ENCODE data around the gene GAS7. TPM values are rescaled to one million over a fixed set of nuclear protein-coding genes. Genes with fewer than 3 reads are reported as not detected.

Gene GAS7
- total and polyA plus RNA-seq, 9 of the 15 experiments (the other 6 are each of a cell fraction or from before 2014, with no cell fraction given), result 0.11 to 0.33 TPM; not detected in 7

DNA sequence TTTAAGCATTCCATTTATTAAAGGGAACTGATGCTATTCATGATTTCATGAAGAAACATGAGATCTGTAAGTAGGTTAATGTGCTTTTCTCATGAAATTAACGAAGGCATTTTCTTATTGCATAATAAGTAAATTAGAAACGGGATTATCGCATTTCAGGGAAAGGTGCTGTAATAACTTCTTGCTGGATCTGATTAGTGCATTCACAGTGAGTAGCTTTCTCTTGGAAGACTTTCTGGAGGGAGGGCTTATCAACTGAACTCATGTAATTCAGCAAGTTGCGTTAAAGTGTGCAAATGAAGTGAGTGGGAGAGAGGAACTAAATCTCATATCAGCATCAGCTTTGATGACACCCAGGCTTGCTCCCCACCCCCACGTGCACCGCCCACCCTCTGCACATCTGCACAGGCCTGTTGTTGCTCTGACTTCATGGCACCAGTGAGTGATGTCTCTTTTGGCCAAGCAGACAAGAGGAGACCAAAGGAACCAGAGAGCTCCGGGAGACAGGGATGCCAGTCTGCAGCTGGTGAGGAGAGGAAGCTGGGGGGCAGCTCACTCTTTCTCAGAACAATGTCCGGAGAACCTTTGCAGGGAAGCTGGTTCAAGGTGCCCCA lies 26.3 kb upstream of the GAS7 start:
- POLR2A ChIA-PET, result interaction anchor here (0.5 kb wide), 1 partner anchor 944 kb away, joined by 3 read pairs; no protein-coding TSS in a partner anchor
- Histone ChIP-seq H3K4me3 (no peak overlapping the region), H3K9ac (ENCODE audit: insufficient read depth in 1 of 2, low read depth in 2 of 2, low read length in 2 of 2) (no peak overlapping the region), H4K20me1 (replicated peaks; ENCODE audit: control insufficient read depth, insufficient read depth, low read length) (no peaks in the 10 kb centered on the region), H3K4me2 (ENCODE audit: insufficient read depth, low read length) (no peak overlapping the region), H2AFZ (ENCODE audit: low read depth, low read length) (no peak overlapping the region), H3K27me3 (ENCODE audit: control insufficient read depth in 2 of 2, insufficient read depth in 2 of 2, low read length in 2 of 2) (no peaks in the 10 kb centered on the region), H3K79me2 (ENCODE audit: control insufficient read depth, insufficient read depth, low read length) (no peaks in the 10 kb centered on the region), H3K27ac (ENCODE audit: extremely low read depth, low read depth, low read length) (no peak overlapping the region), H3K9me1 (ENCODE audit: control insufficient read depth, insufficient read depth, low read length) (no peaks in the 10 kb centered on the region), H3K36me3 (ENCODE audit: control insufficient read depth, insufficient read depth, low read length) (no peaks in the 10 kb centered on the region), H3K9me3 (replicated peaks; ENCODE audit: control insufficient read depth, insufficient read depth, low read depth, low read length) (no peaks in the 10 kb centered on the region), H3K4me1 (replicated peaks in 1 of 2; ENCODE audit: control insufficient read depth in 2 of 2, insufficient read depth in 2 of 2, low read length in 2 of 2) (no peaks in the 10 kb centered on the region)
- intact Hi-C loops (cut with micrococcal nuclease) (loop anchor here (5.0 kb wide), 1 partner anchor 257 kb away; no protein-coding TSS in a partner anchor), in situ Hi-C loops (cut with MboI) (no loop called here)
- BruUV-seq (replicated peaks), result no TSS peak
- FAIRE-seq, result no peak
- ATAC-seq, result no peak
- WGBS (ENCODE audit: insufficient coverage, low coverage, missing lambda C conversion rate), result 0% methylated on average over 6 of the region's 8 CpGs
- no peak for DNase-seq (ENCODE audit: extremely low read depth in 1 of 4, low spot score in 3 of 4)
- CTCF ChIA-PET (ENCODE audit: low intra/inter-chr PET ratio), result interaction anchor here (0.6 kb wide), 1 partner anchor 517 kb away, joined by 3 read pairs; no protein-coding TSS in a partner anchor
- TF ChIP-seq EGR1 (conservative IDR thresholded peaks at IDR 0.05) (no peak), ATF1 (CRISPR knock-in tag; IDR thresholded peaks at IDR 0.05) (no peak), ATF1 (tag; IDR thresholded peaks at IDR 0.05) (no peak), KLF6 (CRISPR knock-in tag; IDR thresholded peaks at IDR 0.05; ENCODE audit: borderline replicate concordance) (no peak), FOXA1 (IDR thresholded peaks at IDR 0.05; ENCODE audit: borderline replicate concordance) (no peak), ZC3H4 (CRISPR knock-in tag; IDR thresholded peaks at IDR 0.05; ENCODE audit: borderline replicate concordance) (no peak), TEAD1 (CRISPR knock-in tag; IDR thresholded peaks at IDR 0.05) (no peak), RFX7 (CRISPR knock-in tag; IDR thresholded peaks at IDR 0.05) (no peak)
- TF ChIP-seq, protein P1, sequence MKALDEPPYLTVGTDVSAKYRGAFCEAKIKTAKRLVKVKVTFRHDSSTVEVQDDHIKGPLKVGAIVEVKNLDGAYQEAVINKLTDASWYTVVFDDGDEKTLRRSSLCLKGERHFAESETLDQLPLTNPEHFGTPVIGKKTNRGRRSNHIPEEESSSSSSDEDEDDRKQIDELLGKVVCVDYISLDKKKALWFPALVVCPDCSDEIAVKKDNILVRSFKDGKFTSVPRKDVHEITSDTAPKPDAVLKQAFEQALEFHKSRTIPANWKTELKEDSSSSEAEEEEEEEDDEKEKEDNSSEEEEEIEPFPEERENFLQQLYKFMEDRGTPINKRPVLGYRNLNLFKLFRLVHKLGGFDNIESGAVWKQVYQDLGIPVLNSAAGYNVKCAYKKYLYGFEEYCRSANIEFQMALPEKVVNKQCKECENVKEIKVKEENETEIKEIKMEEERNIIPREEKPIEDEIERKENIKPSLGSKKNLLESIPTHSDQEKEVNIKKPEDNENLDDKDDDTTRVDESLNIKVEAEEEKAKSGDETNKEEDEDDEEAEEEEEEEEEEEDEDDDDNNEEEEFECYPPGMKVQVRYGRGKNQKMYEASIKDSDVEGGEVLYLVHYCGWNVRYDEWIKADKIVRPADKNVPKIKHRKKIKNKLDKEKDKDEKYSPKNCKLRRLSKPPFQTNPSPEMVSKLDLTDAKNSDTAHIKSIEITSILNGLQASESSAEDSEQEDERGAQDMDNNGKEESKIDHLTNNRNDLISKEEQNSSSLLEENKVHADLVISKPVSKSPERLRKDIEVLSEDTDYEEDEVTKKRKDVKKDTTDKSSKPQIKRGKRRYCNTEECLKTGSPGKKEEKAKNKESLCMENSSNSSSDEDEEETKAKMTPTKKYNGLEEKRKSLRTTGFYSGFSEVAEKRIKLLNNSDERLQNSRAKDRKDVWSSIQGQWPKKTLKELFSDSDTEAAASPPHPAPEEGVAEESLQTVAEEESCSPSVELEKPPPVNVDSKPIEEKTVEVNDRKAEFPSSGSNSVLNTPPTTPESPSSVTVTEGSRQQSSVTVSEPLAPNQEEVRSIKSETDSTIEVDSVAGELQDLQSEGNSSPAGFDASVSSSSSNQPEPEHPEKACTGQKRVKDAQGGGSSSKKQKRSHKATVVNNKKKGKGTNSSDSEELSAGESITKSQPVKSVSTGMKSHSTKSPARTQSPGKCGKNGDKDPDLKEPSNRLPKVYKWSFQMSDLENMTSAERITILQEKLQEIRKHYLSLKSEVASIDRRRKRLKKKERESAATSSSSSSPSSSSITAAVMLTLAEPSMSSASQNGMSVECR (CRISPR knock-in tag; IDR thresholded peaks at IDR 0.05), result no peak
- TF ChIP-seq, protein P2, sequence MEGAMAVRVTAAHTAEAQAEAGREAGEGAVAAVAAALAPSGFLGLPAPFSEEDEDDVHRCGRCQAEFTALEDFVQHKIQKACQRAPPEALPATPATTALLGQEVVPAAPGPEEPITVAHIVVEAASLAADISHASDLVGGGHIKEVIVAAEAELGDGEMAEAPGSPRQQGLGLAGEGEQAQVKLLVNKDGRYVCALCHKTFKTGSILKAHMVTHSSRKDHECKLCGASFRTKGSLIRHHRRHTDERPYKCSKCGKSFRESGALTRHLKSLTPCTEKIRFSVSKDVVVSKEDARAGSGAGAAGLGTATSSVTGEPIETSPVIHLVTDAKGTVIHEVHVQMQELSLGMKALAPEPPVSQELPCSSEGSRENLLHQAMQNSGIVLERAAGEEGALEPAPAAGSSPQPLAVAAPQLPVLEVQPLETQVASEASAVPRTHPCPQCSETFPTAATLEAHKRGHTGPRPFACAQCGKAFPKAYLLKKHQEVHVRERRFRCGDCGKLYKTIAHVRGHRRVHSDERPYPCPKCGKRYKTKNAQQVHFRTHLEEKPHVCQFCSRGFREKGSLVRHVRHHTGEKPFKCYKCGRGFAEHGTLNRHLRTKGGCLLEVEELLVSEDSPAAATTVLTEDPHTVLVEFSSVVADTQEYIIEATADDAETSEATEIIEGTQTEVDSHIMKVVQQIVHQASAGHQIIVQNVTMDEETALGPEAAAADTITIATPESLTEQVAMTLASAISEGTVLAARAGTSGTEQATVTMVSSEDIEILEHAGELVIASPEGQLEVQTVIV (CRISPR knock-in tag; IDR thresholded peaks at IDR 0.05; ENCODE audit: borderline replicate concordance), result no peak
- TF ChIP-seq, protein P3, sequence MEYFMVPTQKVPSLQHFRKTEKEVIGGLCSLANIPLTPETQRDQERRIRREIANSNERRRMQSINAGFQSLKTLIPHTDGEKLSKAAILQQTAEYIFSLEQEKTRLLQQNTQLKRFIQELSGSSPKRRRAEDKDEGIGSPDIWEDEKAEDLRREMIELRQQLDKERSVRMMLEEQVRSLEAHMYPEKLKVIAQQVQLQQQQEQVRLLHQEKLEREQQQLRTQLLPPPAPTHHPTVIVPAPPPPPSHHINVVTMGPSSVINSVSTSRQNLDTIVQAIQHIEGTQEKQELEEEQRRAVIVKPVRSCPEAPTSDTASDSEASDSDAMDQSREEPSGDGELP (CRISPR knock-in tag; IDR thresholded peaks at IDR 0.05; ENCODE audit: borderline replicate concordance), result no peak
- TF ChIP-seq, protein P4, sequence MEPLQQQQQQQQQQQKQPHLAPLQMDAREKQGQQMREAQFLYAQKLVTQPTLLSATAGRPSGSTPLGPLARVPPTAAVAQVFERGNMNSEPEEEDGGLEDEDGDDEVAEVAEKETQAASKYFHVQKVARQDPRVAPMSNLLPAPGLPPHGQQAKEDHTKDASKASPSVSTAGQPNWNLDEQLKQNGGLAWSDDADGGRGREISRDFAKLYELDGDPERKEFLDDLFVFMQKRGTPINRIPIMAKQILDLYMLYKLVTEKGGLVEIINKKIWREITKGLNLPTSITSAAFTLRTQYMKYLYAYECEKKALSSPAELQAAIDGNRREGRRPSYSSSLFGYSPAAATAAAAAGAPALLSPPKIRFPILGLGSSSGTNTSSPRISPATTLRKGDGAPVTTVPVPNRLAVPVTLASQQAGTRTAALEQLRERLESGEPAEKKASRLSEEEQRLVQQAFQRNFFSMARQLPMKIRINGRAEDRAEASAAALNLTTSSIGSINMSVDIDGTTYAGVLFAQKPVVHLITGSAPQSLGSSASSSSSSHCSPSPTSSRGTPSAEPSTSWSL (CRISPR knock-in tag; IDR thresholded peaks at IDR 0.05; ENCODE audit: borderline replicate concordance), result no peak
